IMR-90 (cell line): ENCODE results near the gene TCF7L1. TPM values are rescaled to one million over a fixed set of nuclear protein-coding genes. Genes with fewer than 3 reads are reported as not detected.

Experiments used
- ATAC-seq: fragments of 200-7000 bp; cut with Tn5 transposase; 2 replicates; pipeline ENCODE4 v1.9.1; 2020; ENCODE audit warnings: low read depth, mild to moderate bottlenecking, moderate library complexity
- BruUV-seq: library from RNA; stranded (reverse); fragments of 400-500 nt; replicated peaks from 2 replicates; lab custom pipeline; 2021; lab: Mats Ljungman, UMichigan
- CTCF ChIA-PET: fragments of 300-600 bp; formaldehyde crosslinking; extraction: SDS; loops from one replicate; lab custom pipeline; 2021; ENCODE audit warnings: antibody characterized with exemption; lab: Yijun Ruan, JAX
- POLR2A ChIA-PET: fragments of 300-600 bp; sonication (Branson Sonifier 250); formaldehyde crosslinking; loops from one replicate; lab custom pipeline; 2022; ENCODE audit warnings: antibody characterized with exemption; ENCODE audit not compliant: unreplicated experiment; lab: Charles Lee
- DNase-seq: peaks from one replicate; pipeline ENCODE4 v3.0.0; 2013
- H2AFZ ChIP-seq: replicated peaks from 2 replicates; pipeline ENCODE3; 2013; ENCODE audit warnings: low read length, mild to moderate bottlenecking; ENCODE audit not compliant: poor library complexity
- H2AK5ac ChIP-seq: 2 replicates; pipeline ENCODE4 v1.6.1; 2013; ENCODE audit warnings: low read depth, low read length, inconsistent platforms
- H2AK9ac ChIP-seq: replicated peaks from 2 replicates; pipeline ENCODE3; 2013; ENCODE audit warnings: mild to moderate bottlenecking, low read depth, low read length, moderate library complexity; ENCODE audit not compliant: poor library complexity
- H2BK120ac ChIP-seq: 2 replicates; pipeline ENCODE4 v1.6.1; 2013; ENCODE audit warnings: low read depth, low read length, inconsistent platforms
- H2BK15ac ChIP-seq: 3 replicates; pipeline ENCODE4 v1.6.1; 2013; ENCODE audit warnings: low read depth, low read length, inconsistent platforms
- H2BK20ac ChIP-seq: 2 replicates; pipeline ENCODE4 v1.6.1; 2013; ENCODE audit warnings: low read depth, mild to moderate bottlenecking, inconsistent platforms, low read length, moderate library complexity
- H2BK5ac ChIP-seq: 2 replicates; pipeline ENCODE4 v1.6.1; 2013; ENCODE audit warnings: mild to moderate bottlenecking, low read depth, low read length, inconsistent platforms; ENCODE audit not compliant: poor library complexity, severe bottlenecking
- H3K14ac ChIP-seq: replicated peaks from 2 replicates; pipeline ENCODE4 v1.6.1; 2013; ENCODE audit warnings: low read depth, low read length, inconsistent platforms
- H3K18ac ChIP-seq: 2 replicates; pipeline ENCODE4 v1.6.1; 2013; ENCODE audit warnings: low read depth, low read length, control low read depth
- H3K23ac ChIP-seq: 2 replicates; pipeline ENCODE4 v1.6.1; 2013; ENCODE audit warnings: low read depth, low read length, inconsistent platforms
- H3K27ac ChIP-seq: 2 replicates; pipeline ENCODE4 v1.5.1; 2013; ENCODE audit warnings: mild to moderate bottlenecking, control low read depth, low read length; ENCODE audit not compliant: insufficient read depth
- H3K27me3 ChIP-seq: 2 replicates; pipeline ENCODE4 v1.6.1; 2013; ENCODE audit warnings: low read length; ENCODE audit not compliant: control insufficient read depth, insufficient read depth
- H3K36me3 ChIP-seq: 2 replicates; pipeline ENCODE4 v1.6.1; 2013; ENCODE audit warnings: low read length, mixed read lengths; ENCODE audit not compliant: control insufficient read depth, insufficient read depth
- H3K4ac ChIP-seq: 2 replicates; pipeline ENCODE4 v1.6.1; 2013; ENCODE audit warnings: low read depth, low read length, inconsistent platforms
- H3K4me1 ChIP-seq: 2 replicates; pipeline ENCODE4 v1.6.1; 2013; ENCODE audit warnings: low read length, mixed read lengths; ENCODE audit not compliant: control insufficient read depth, insufficient read depth
- H3K4me2 ChIP-seq: 2 replicates; pipeline ENCODE4 v1.6.1; 2013; ENCODE audit warnings: low read depth, mild to moderate bottlenecking, control low read depth, low read length, moderate library complexity
- H3K4me3 ChIP-seq: 2 replicates; pipeline ENCODE4 v1.5.1; 2013; ENCODE audit warnings: low read depth, mild to moderate bottlenecking, control low read depth, low read length, moderate library complexity; ENCODE audit not compliant: insufficient read depth
- H3K56ac ChIP-seq: 2 replicates; pipeline ENCODE4 v1.6.1; 2013; ENCODE audit warnings: low read length, inconsistent platforms; ENCODE audit not compliant: insufficient read depth; ENCODE audit errors: extremely low read depth
- H3K79me1 ChIP-seq, 2 experiments: 2 replicates each; pipeline ENCODE4 v1.6.1; 2013; ENCODE audit warnings: low read length in 2 of 2, inconsistent platforms in 1 of 2, low read depth in 1 of 2
- H3K9ac ChIP-seq: 2 replicates; pipeline ENCODE4 v1.6.1; 2013; ENCODE audit warnings: low read depth, low read length, control low read depth
- H3K9me1 ChIP-seq: 2 replicates; pipeline ENCODE4 v1.6.1; 2013; ENCODE audit warnings: low read length, inconsistent platforms; ENCODE audit not compliant: insufficient read depth
- H3K9me3 ChIP-seq: 2 replicates; pipeline ENCODE4 v1.6.1; 2013; ENCODE audit warnings: low read length; ENCODE audit not compliant: control insufficient read depth, insufficient read depth
- H4K20me1 ChIP-seq: 2 replicates; pipeline ENCODE4 v1.6.1; 2013; ENCODE audit warnings: low read length, inconsistent platforms; ENCODE audit not compliant: insufficient read depth
- H4K5ac ChIP-seq: 2 replicates; pipeline ENCODE4 v1.6.1; 2013; ENCODE audit warnings: mild to moderate bottlenecking, low read depth, low read length, control low read depth
- H4K8ac ChIP-seq, 2 experiments: 2 replicates each; pipeline ENCODE4 v1.6.1; 2013; ENCODE audit warnings: low read depth in 2 of 2, low read length in 2 of 2, control low read depth in 1 of 2, inconsistent platforms in 1 of 2
- H4K91ac ChIP-seq: 2 replicates; pipeline ENCODE4 v1.6.1; 2013; ENCODE audit warnings: low read depth, low read length, inconsistent platforms; ENCODE audit not compliant: insufficient read depth
- BHLHE40 ChIP-seq: fragments of 150-350 bp; IDR thresholded peaks from 2 replicates; pipeline ENCODE4 v1.6.1; 2016; ENCODE audit warnings: mild to moderate bottlenecking, low read depth, low read length
- FOS ChIP-seq: fragments of 150-350 bp; IDR thresholded peaks from 2 replicates; pipeline ENCODE4 v1.6.1; 2016; ENCODE audit warnings: low read depth, low read length
- MAFK ChIP-seq: IDR thresholded peaks from 2 replicates; pipeline ENCODE4 v1.6.1; 2012; ENCODE audit warnings: low read depth, low read length, improper control_type of control experiment
- MXI1 ChIP-seq: IDR thresholded peaks from 2 replicates; pipeline ENCODE4 v1.6.1; 2012; ENCODE audit warnings: low read depth, mild to moderate bottlenecking, low read length, moderate library complexity, borderline replicate concordance
- NFE2L2 ChIP-seq: fragments of 150-350 bp; IDR thresholded peaks from 2 replicates; pipeline ENCODE4 v1.6.1; 2016; ENCODE audit warnings: low read depth, mild to moderate bottlenecking, low read length
- POLR2A ChIP-seq: IDR thresholded peaks from 2 replicates; pipeline ENCODE4 v1.6.1; 2012; ENCODE audit warnings: mild to moderate bottlenecking, low read depth, low read length
- RAD21 ChIP-seq: IDR thresholded peaks from 2 replicates; pipeline ENCODE4 v1.6.1; 2012; ENCODE audit warnings: low read length, improper control_type of control experiment
- RCOR1 ChIP-seq: IDR thresholded peaks from 2 replicates; pipeline ENCODE4 v1.6.1; 2012; ENCODE audit warnings: mild to moderate bottlenecking, low read length, improper control_type of control experiment; ENCODE audit not compliant: insufficient replicate concordance
- SMC3 ChIP-seq: fragments of 150-350 bp; IDR thresholded peaks from 2 replicates; pipeline ENCODE4 v1.6.1; 2016; ENCODE audit warnings: low read depth, mild to moderate bottlenecking, antibody characterized with exemption, low read length, moderate library complexity
- WGBS, 2 experiments: methylation state at CpG; one replicate each; pipeline versions ENCODE4 v1.1.5 to v1.1.7; 2013; ENCODE audit warnings: missing lambda C conversion rate in 2 of 2; ENCODE audit not compliant: insufficient read length in 1 of 2; ENCODE audit errors: extremely low coverage in 2 of 2; 5-methylcytosine and 5-hydroxymethylcytosine counted together
- dilution Hi-C: fragments of 300-500 bp; cut with HindIII; formaldehyde crosslinking; loops from one replicate; pipeline ENCODE4 v1.14.3; 2018; ENCODE audit warnings: low sequenced_read_pairs; ENCODE audit not compliant: unreplicated experiment
- in situ Hi-C: fragments of 300-500 bp; cut with MboI; formaldehyde crosslinking; loops from 3 replicates; pipeline ENCODE4 v1.14.3; 2019; ENCODE audit warnings: low sequenced_read_pairs, inconsistent platforms, mixed read lengths
- intact Hi-C: fragments of 100-400 bp; cut with micrococcal nuclease; formaldehyde crosslinking; loops from 2 replicates; pipeline ENCODE4 v1.10.0; 2022
- polyA plus RNA-seq, 3 experiments: library from polyadenylated mRNA; depleted of rRNA; stranded (reverse); fragments of >200 nt; gene quantifications; 2 replicates each; pipeline ENCODE4 v1.2.3, GENCODE V29; 2012; ENCODE audit warnings: low replicate concordance in 1 of 3
- total RNA-seq: library from RNA; depleted of rRNA; stranded (reverse); fragments of >200 nt; gene quantifications from 2 replicates; pipeline ENCODE4 v1.2.3, GENCODE V29; 2012

TCF7L1 gene
- total and polyA plus RNA-seq, 2 of the 4 experiments (the other 2 are of a cell fraction), result 0.72 to 11.1 TPM

GRCh38 chr2:85212841-85213240 lies 79.6 kb downstream of the TCF7L1 start:
- Histone ChIP-seq H2BK20ac (no peak overlapping the region), H3K79me1 (peaks cover 41 to 83% of the 10 kb centered on the region in 2 experiments), H3K23ac (no peak overlapping the region), H4K8ac (no peak overlapping the region), H3K14ac (no peak overlapping the region), H2AK5ac (no peak overlapping the region), H4K5ac (no peak overlapping the region), H2BK120ac (no peak overlapping the region), H2BK5ac (no peak overlapping the region), H3K4ac (no peak overlapping the region), H3K4me2 (no peak overlapping the region), H4K91ac (no peak overlapping the region), H3K27ac (no peak overlapping the region), H3K9ac (no peak overlapping the region), H3K9me3 (no peaks in the 10 kb centered on the region), H4K20me1 (peaks cover 92% of the 10 kb centered on the region), H2AFZ (no peak overlapping the region), H3K36me3 (peaks cover 3% of the 10 kb centered on the region), H3K9me1 (peaks cover 30% of the 10 kb centered on the region), H3K18ac (no peak overlapping the region), H3K56ac (no peak overlapping the region), H2AK9ac (no peak overlapping the region), H3K27me3 (no peaks in the 10 kb centered on the region), H3K4me3 (no peak overlapping the region), H2BK15ac (no peak overlapping the region), H3K4me1 (peaks cover 22% of the 10 kb centered on the region)
- in situ Hi-C loops (no loop called here), dilution Hi-C loops (no loop called here), intact Hi-C loops (no loop called here)
- ATAC-seq (no peak), DNase-seq (no peak)
- ChIA-PET CTCF (no interaction called here), POLR2A (no interaction called here)
- TF ChIP-seq SMC3 (no peak), BHLHE40 (no peak), FOS (no peak), MXI1 (no peak), RAD21 (no peak), POLR2A (no peak), RCOR1 (no peak), MAFK (no peak), NFE2L2 (no peak)
- no TSS peak for BruUV-seq
- WGBS, 2 experiments, result 94% methylated on average over 3 of the region's 3 CpGs; no CpG with 5 or more reads in 1 of the 2 experiments
